SH-SY5Y (cell line): ENCODE results near the gene TULP1.

Source experiments
- GATA2 ChIP-seq: IDR thresholded peaks from 2 replicates; pipeline ENCODE4 v1.6.1; 2011; ENCODE audit warnings: mild to moderate bottlenecking, low read depth, low read length
- GATA3 ChIP-seq: IDR thresholded peaks from 2 replicates; pipeline ENCODE4 v1.6.1; 2011; ENCODE audit warnings: low read depth, mild to moderate bottlenecking, low read length, moderate library complexity

GRCh38 chr6:35522151-35522550, 9.5 kb upstream of the TULP1 start:
- TF ChIP-seq GATA2: no peak
- TF ChIP-seq GATA3: no peak
